HG02678 (cell line): Measurements from ENCODE around the gene NPTX1.

Source experiments
- ATAC-seq: cut with Tn5 transposase; IDR thresholded peaks from one replicate; pipeline ENCODE4 v1.9.1; 2021; ENCODE audit warnings: mild to moderate bottlenecking, moderate library complexity; ENCODE audit not compliant: unreplicated experiment

NPTX1 gene

GRCh38 chr17:80446645-80447405 lies 29.6 kb downstream of the NPTX1 start:
- ATAC-seq, result no peak

GRCh38 chr17:80445726-80446110 lies 30.7 kb downstream of the NPTX1 start:
- ATAC-seq, result no peak

GRCh38 chr17:80445007-80445725 lies 31.2 kb downstream of the NPTX1 start:
- no peak for ATAC-seq

GRCh38 chr17:80444644-80444979 lies 31.8 kb downstream of the NPTX1 start:
- ATAC-seq, result no peak

GRCh38 chr17:80443916-80444643 lies 32.3 kb downstream of the NPTX1 start:
- no peak for ATAC-seq

- no peak for ATAC-seq
Measured at GRCh38 chr17:80443498-80443897, 32.9 kb downstream of the NPTX1 start.

- no peak for ATAC-seq
Measured at GRCh38 chr17:80442764-80443163, 33.6 kb downstream of the NPTX1 start.

- no peak for ATAC-seq
Measured at GRCh38 chr17:80442323-80442659, 34.1 kb downstream of the NPTX1 start.

GRCh38 chr17:80441598-80442322 lies 34.6 kb downstream of the NPTX1 start:
- no peak for ATAC-seq

- no peak for ATAC-seq
Measured at GRCh38 chr17:80441133-80441578, 35.3 kb downstream of the NPTX1 start.

GRCh38 chr17:80439499-80439898 lies 36.9 kb downstream of the NPTX1 start:
- no peak for ATAC-seq

- no peak for ATAC-seq
Measured at GRCh38 chr17:80438806-80439205, 37.6 kb downstream of the NPTX1 start.

GRCh38 chr17:80437532-80437931 lies 38.9 kb downstream of the NPTX1 start:
- ATAC-seq, result no peak

GRCh38 chr17:80433916-80434666 lies 42.3 kb downstream of the NPTX1 start:
- no peak for ATAC-seq

GRCh38 chr17:80432961-80433550 lies 43.4 kb downstream of the NPTX1 start:
- no peak for ATAC-seq

- ATAC-seq, result no peak
Measured at GRCh38 chr17:80432350-80432955, 44.0 kb downstream of the NPTX1 start.

- no peak for ATAC-seq
Measured at GRCh38 chr17:80431246-80432195, 44.9 kb downstream of the NPTX1 start.

- no peak for ATAC-seq
Measured at GRCh38 chr17:80430446-80431245, 45.8 kb downstream of the NPTX1 start.
